Cardiac fibroblast (primary cell): ENCODE measurements around the gene GJB3.
A peak's percentile ranks its signal among the peaks of the same experiment; 100 is the strongest.

Experiments used
- DNase-seq, 2 donors: peaks; one replicate each; pipeline versions ENCODE4 v3.0.0 to v3.0.0-alpha.2; 2010; ENCODE audit warnings: low read depth in 2 of 2
- H3K4me3 ChIP-seq, 2 donors: replicated peaks in 1 of 2; 1 replicate in 1 of 2; 2 replicates in 1 of 2; pipeline ENCODE4 v1.5.1; 2011; ENCODE audit warnings: low read depth in 2 of 2, low read length in 2 of 2, mild to moderate bottlenecking in 2 of 2, moderate library complexity in 1 of 2
- TF ChIP-seq, protein P1 (sequence below): IDR thresholded peaks from one replicate; pipeline ENCODE4 v1.5.1; 2011; ENCODE audit warnings: low read depth, mild to moderate bottlenecking, low read length, inconsistent platforms

The GJB3 gene

DNA sequence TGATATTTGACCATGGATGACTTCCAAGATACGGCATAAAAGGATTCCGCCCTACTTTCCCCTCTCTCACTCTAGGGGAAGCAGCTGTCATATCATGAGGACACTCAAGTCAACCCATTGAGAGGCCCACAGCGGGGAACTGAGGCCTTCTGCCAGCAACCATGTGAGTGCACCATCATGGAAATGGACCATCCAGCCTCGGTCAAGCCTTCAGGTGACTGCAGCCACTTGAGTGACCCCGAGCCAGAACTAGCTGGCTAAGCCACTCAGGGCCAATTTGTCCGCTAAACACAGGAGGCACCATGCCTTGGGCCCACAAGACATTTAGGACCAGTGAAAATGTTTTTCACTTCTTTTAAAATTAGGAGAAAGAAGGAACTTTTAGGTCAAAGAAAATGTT, 37.2 kb upstream of the GJB3 start:
- H3K4me3 ChIP-seq, result no peak overlapping the region
- TF ChIP-seq, protein P1, sequence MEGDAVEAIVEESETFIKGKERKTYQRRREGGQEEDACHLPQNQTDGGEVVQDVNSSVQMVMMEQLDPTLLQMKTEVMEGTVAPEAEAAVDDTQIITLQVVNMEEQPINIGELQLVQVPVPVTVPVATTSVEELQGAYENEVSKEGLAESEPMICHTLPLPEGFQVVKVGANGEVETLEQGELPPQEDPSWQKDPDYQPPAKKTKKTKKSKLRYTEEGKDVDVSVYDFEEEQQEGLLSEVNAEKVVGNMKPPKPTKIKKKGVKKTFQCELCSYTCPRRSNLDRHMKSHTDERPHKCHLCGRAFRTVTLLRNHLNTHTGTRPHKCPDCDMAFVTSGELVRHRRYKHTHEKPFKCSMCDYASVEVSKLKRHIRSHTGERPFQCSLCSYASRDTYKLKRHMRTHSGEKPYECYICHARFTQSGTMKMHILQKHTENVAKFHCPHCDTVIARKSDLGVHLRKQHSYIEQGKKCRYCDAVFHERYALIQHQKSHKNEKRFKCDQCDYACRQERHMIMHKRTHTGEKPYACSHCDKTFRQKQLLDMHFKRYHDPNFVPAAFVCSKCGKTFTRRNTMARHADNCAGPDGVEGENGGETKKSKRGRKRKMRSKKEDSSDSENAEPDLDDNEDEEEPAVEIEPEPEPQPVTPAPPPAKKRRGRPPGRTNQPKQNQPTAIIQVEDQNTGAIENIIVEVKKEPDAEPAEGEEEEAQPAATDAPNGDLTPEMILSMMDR, result no peak
- DNase-seq, result no peak

GRCh38 chr1:34744851-34745250, 36.2 kb upstream of the GJB3 start:
- TF ChIP-seq, protein P1, result no peak
- H3K4me3 ChIP-seq, result no peak overlapping the region

GRCh38 chr1:34745666-34746065, 35.3 kb upstream of the GJB3 start:
- no peak overlapping the region for H3K4me3 ChIP-seq
- DNase-seq, result no peak
- TF ChIP-seq, protein P1, result no peak

More at GRCh38 chr1:34744851-34745250, 36.2 kb upstream of the GJB3 start:
- no peak for DNase-seq

DNA sequence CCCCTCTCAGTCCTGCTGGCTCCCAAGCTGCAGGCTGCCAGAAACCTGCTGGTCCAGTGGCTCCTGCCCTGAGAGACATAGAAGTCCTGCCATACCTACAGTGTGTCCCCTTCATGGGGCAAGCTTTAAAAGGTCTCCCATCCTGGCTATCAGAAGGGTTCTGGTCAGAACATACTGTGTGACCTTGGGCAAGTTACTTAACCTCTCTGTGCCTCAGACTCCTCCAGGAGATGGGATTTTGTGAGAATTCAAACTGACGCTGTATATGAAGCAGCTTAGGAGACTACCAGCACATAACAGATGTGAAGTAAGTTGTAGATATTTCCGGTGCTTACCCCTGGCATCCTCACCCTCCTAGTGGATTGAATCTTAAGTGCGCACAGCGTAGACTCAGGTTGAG, 34.9 kb upstream of the GJB3 start:
- no peak overlapping the region for H3K4me3 ChIP-seq
- TF ChIP-seq, protein P1, result no peak
- DNase-seq, result no peak

DNA sequence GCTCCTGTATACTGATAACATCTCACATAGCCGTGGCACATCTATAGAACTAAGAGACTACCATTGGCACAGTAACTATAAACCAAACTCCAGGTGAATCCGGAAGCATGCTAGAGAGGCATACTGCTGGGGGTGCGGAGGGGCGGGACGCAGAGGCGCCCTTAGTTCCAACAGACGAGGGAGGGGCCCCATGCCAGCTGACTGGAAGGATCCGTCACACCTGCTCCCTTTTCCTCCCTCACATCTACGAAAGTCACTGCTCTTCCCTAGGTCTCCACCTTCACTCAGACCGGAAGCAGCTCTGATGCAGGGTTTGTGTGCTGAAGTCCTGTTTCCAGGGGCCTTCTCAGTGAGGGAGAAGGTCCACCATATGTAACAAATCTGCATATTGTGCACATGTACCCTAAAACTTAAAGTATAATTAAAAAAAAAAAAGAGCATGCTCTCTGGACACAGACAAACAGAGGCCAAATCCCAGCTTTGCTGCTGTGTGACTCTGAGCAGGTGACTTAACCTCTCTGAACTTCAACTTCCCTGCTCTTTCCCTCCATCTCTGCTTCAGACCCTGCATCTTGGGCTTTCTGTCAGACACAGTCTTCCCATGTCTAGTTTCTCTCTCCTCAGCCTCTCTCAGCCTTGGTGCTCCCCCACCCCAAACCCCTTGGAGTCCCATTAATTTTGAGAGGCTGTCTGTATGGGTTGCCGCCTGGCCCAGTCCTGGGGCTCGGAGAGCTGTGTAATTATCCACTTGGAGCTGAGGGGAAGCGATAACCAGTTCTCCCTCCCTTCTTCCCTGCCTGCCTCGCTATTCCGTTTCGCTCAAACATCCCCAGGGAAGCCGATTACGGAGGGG, 34.0 kb upstream of the GJB3 start:
- H3K4me3 ChIP-seq, result no peak overlapping the region
- TF ChIP-seq, protein P1, result no peak
- no peak for DNase-seq

DNA sequence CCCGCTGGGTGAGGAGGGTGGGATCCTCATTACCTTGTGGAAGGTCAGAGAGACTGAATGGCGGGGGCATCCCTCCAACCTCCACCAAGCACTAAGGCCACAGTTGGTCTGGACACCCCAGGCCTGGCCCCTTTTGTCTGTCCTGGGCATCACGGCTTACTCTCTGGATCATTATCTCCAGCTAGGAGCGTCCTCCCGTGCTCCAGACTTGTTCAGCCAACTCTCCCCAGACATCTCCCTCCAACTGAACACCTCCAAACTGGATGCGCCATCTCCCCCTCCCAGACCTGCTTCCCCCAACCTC, 33.4 kb upstream of the GJB3 start:
- TF ChIP-seq, protein P1, result no peak
- no peak for DNase-seq
- H3K4me3 ChIP-seq, result no peak overlapping the region

- TF ChIP-seq, protein P1, result no peak
- peak in 1 of 2 donors; percentile 5 for DNase-seq
- no peak overlapping the region for H3K4me3 ChIP-seq
These were observed 31.0 kb upstream of the GJB3 start for GRCh38 chr1:34749992-34750391.
